ENCODE results near the gene F11R.
A peak's percentile ranks its signal among the peaks of the same experiment; 100 is the strongest.

The F11R gene

GRCh38 chr1:161009602-161010211 lies 11.2 kb downstream of the F11R start:
- no peak for DNase-seq

GRCh38 chr1:161008869-161009510 lies 12.0 kb downstream of the F11R start:
- no peak for DNase-seq

- no peak for DNase-seq
These were observed 13.6 kb downstream of the F11R start for GRCh38 chr1:161007369-161007768.

- no peak for DNase-seq
These were observed 14.4 kb downstream of the F11R start for GRCh38 chr1:161006563-161006962.

- DNase-seq: peak; percentile 51
These were observed 19.4 kb downstream of the F11R start for GRCh38 chr1:161001525-161001924.

GRCh38 chr1:161000736-161001480 lies 20.0 kb downstream of the F11R start:
- no peak for DNase-seq

GRCh38 chr1:160999376-160999775 lies 21.6 kb downstream of the F11R start:
- no peak for DNase-seq

- DNase-seq: no peak
These were observed 23.5 kb downstream of the F11R start for GRCh38 chr1:160997323-160998038.

- DNase-seq: no peak
These were observed 24.8 kb downstream of the F11R start for GRCh38 chr1:160996178-160996577.

- no peak for DNase-seq
These were observed 27.3 kb downstream of the F11R start for GRCh38 chr1:160993544-160994193.

GRCh38 chr1:160992036-160992435 lies 28.9 kb downstream of the F11R start:
- DNase-seq: peak; percentile 56

GRCh38 chr1:160987359-160988050 lies 33.4 kb downstream of the F11R start:
- DNase-seq: no peak

GRCh38 chr1:160985723-160986122 lies 35.2 kb downstream of the F11R start:
- DNase-seq: no peak

GRCh38 chr1:160981584-160982411 lies 39.2 kb downstream of the F11R start:
- no peak for DNase-seq

GRCh38 chr1:160979286-160979685 lies 41.7 kb downstream of the F11R start:
- no peak for DNase-seq

GRCh38 chr1:160978510-160978927 lies 42.4 kb downstream of the F11R start:
- DNase-seq: peak; percentile 84

GRCh38 chr1:160975026-160975425 lies 45.9 kb downstream of the F11R start:
- no peak for DNase-seq

GRCh38 chr1:160973491-160973890 lies 47.5 kb downstream of the F11R start:
- DNase-seq: no peak

- DNase-seq: no peak
These were observed 48.0 kb downstream of the F11R start for GRCh38 chr1:160972939-160973338.

GRCh38 chr1:160971618-160972056 lies 49.3 kb downstream of the F11R start:
- DNase-seq: no peak

- no peak for DNase-seq
These were observed 57.4 kb downstream of the F11R start for GRCh38 chr1:160963521-160963920.
